Measurements from ENCODE around the gene CAP1.
A peak's percentile ranks its signal among the peaks of the same experiment; 100 is the strongest.

DNA sequence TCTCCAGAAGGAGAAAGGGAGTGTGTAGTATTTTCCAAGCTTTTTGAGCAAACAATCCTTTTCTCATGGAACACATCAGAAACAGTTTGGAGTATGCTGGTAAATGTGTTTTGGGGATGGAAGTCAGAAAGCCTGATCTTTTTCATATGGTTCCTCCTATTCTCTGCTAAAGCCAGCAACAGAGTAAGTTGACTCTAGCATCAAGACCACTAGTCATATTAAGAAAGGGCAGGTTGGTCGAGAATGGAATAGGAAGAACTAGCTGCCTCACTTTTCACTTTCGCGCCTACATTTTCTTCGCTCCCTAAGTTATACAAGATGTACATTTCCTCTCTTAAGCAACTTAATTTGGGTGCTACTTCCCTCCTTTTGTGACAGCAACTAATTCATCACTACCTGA lies 32.5 kb downstream of the CAP1 start:
- TF ChIP-seq, protein P1, sequence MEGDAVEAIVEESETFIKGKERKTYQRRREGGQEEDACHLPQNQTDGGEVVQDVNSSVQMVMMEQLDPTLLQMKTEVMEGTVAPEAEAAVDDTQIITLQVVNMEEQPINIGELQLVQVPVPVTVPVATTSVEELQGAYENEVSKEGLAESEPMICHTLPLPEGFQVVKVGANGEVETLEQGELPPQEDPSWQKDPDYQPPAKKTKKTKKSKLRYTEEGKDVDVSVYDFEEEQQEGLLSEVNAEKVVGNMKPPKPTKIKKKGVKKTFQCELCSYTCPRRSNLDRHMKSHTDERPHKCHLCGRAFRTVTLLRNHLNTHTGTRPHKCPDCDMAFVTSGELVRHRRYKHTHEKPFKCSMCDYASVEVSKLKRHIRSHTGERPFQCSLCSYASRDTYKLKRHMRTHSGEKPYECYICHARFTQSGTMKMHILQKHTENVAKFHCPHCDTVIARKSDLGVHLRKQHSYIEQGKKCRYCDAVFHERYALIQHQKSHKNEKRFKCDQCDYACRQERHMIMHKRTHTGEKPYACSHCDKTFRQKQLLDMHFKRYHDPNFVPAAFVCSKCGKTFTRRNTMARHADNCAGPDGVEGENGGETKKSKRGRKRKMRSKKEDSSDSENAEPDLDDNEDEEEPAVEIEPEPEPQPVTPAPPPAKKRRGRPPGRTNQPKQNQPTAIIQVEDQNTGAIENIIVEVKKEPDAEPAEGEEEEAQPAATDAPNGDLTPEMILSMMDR (IDR thresholded peaks at IDR 0.05 in 2 of 3, conservative IDR thresholded peaks at IDR 0.05 in 1 of 3; ENCODE audit: insufficient read depth in 2 of 3, low read depth in 1 of 3, low read length in 3 of 3) = no peak
- TF ChIP-seq FOXA3 (CRISPR knock-in tag; conservative IDR thresholded peaks at IDR 0.05 in 1 of 2, IDR thresholded peaks at IDR 0.05 in 1 of 2) (no peak), CBFA2T2 (conservative IDR thresholded peaks at IDR 0.05) (no peak), ZNF224 (CRISPR knock-in tag; IDR thresholded peaks at IDR 0.05) (no peak), ETV6 (IDR thresholded peaks at IDR 0.05; ENCODE audit: borderline replicate concordance in 1 of 2, low read depth in 2 of 2, low read length in 1 of 2) (no peak), ETV6 (CRISPR knock-in tag; IDR thresholded peaks at IDR 0.05; ENCODE audit: borderline replicate concordance) (no peak), NR4A1 (CRISPR knock-in tag; IDR thresholded peaks at IDR 0.05) (no peak), NR4A1 (tag; IDR thresholded peaks at IDR 0.05) (no peak), HMG20B (CRISPR knock-in tag; IDR thresholded peaks at IDR 0.05) (no peak), EGR1 (conservative IDR thresholded peaks at IDR 0.05) (no peak), STAT5B (CRISPR knock-in tag; IDR thresholded peaks at IDR 0.05) (no peak), NFXL1 (CRISPR knock-in tag; IDR thresholded peaks at IDR 0.05) (no peak), CHCHD3 (CRISPR knock-in tag; IDR thresholded peaks at IDR 0.05) (no peak), POLR2AphosphoS2 (IDR thresholded peaks at IDR 0.05; ENCODE audit: low read length) (peak; percentile 71)
- TF ChIP-seq, protein P2, sequence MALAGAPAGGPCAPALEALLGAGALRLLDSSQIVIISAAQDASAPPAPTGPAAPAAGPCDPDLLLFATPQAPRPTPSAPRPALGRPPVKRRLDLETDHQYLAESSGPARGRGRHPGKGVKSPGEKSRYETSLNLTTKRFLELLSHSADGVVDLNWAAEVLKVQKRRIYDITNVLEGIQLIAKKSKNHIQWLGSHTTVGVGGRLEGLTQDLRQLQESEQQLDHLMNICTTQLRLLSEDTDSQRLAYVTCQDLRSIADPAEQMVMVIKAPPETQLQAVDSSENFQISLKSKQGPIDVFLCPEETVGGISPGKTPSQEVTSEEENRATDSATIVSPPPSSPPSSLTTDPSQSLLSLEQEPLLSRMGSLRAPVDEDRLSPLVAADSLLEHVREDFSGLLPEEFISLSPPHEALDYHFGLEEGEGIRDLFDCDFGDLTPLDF (CRISPR knock-in tag; IDR thresholded peaks at IDR 0.05) = no peak
